DMS 273 (cell line): ENCODE measurements around the gene SYNJ1.
"Not testable (repeated sequence)": the region's sequence is repeated elsewhere in the genome, so short reads cannot be mapped to it uniquely, and the experiment has no call there.

Experiments used
- DNase-seq: peaks from one replicate; lab custom pipeline; 2025; ENCODE audit not compliant: unreplicated experiment; lab: John Stamatoyannopoulos, UW

The SYNJ1 gene

GRCh38 chr21:32698971-32699693, 28.7 kb downstream of the SYNJ1 start:
- no peak for DNase-seq

GRCh38 chr21:32698286-32698685, 29.5 kb downstream of the SYNJ1 start:
- no peak for DNase-seq

GRCh38 chr21:32695482-32695881, 32.3 kb downstream of the SYNJ1 start:
- not testable (repeated sequence) for DNase-seq

GRCh38 chr21:32693581-32693980, 34.2 kb downstream of the SYNJ1 start:
- DNase-seq, result no peak

GRCh38 chr21:32690085-32690484, 37.7 kb downstream of the SYNJ1 start:
- DNase-seq, result no peak

- DNase-seq, result no peak
Measured at GRCh38 chr21:32687643-32688345, 40.0 kb downstream of the SYNJ1 start.

- no peak for DNase-seq
Measured at GRCh38 chr21:32682696-32683474, 44.9 kb downstream of the SYNJ1 start.

GRCh38 chr21:32674731-32675130, 53.1 kb downstream of the SYNJ1 start:
- DNase-seq, result no peak

GRCh38 chr21:32674038-32674437, 53.8 kb downstream of the SYNJ1 start:
- DNase-seq, result no peak

- DNase-seq, result no peak
Measured at GRCh38 chr21:32666258-32666657, 61.6 kb downstream of the SYNJ1 start.

GRCh38 chr21:32664095-32664494, 63.7 kb downstream of the SYNJ1 start:
- DNase-seq, result not testable (repeated sequence)

GRCh38 chr21:32661981-32662380, 65.8 kb downstream of the SYNJ1 start:
- DNase-seq, result not testable (repeated sequence)

GRCh38 chr21:32661026-32661782, 66.6 kb downstream of the SYNJ1 start:
- DNase-seq, result not testable (repeated sequence)

- DNase-seq, result no peak
Measured at GRCh38 chr21:32658524-32658923, 69.3 kb downstream of the SYNJ1 start.

GRCh38 chr21:32653326-32653901, 74.4 kb downstream of the SYNJ1 start:
- DNase-seq, result peak; percentile 50

- no peak for DNase-seq
Measured at GRCh38 chr21:32648165-32648564, 79.6 kb downstream of the SYNJ1 start.

- DNase-seq, result no peak
Measured at GRCh38 chr21:32645261-32646182, 82.3 kb downstream of the SYNJ1 start.

GRCh38 chr21:32641710-32642698, 85.8 kb downstream of the SYNJ1 start:
- no peak for DNase-seq
